ENCODE data around the gene IL17RA. TPM values are rescaled to one million over a fixed set of nuclear protein-coding genes. Genes with fewer than 3 reads are reported as not detected.
A peak's percentile ranks its signal among the peaks of the same experiment; 100 is the strongest.

IL17RA gene
- total and polyA plus RNA-seq, 9 donors, result 2.8 to 7.5 (median 4.9) TPM

DNA sequence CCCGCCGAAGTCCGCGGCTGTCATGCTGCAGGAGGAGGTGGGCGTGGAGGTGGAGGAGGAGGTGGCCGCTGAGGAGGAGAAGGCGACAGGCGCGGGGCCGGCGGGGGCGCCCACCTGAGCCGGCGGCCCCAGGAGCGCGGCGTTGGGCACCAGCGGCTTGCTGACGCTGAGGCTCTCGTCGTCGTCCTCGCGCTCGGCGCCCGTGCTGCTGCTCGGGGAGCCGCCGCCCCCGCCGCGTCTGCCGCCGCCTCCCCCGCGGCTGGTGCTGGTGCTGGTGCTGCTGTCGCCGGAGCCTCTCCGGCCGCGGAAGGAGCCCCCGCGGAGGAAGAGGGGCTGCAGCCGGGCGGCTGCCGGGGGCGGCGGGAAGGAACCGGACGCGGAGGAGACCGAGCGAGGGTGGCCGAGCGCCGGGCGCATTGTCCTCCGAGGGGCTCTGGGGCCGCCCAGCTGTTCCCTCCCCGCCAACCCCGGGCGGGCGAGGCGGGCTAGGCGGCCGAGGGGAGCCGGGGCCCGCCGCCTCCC is 36.0 kb downstream of the IL17RA start:
- Histone ChIP-seq H3K4me3 (ENCODE audit: low read length) (peak overlapping the region; percentile 51), H3K9me3 (replicated peaks; ENCODE audit: control insufficient read depth, low read depth, low read length) (no peaks in the 10 kb centered on the region), H3K36me3 (ENCODE audit: control insufficient read depth, insufficient read depth, low read length) (no peaks in the 10 kb centered on the region), H3K27me3 (ENCODE audit: control insufficient read depth, insufficient read depth, low read length) (peaks cover 21% of the 10 kb centered on the region), H3K4me1 (ENCODE audit: control insufficient read depth, insufficient read depth, low read length) (peaks cover 35% of the 10 kb centered on the region), H3K27ac (ENCODE audit: low read length) (no peak overlapping the region)
- under 1% methylated on average over 70 of the region's 70 CpGs for WGBS (ENCODE audit: insufficient coverage)
- no peak for DNase-seq

DNA sequence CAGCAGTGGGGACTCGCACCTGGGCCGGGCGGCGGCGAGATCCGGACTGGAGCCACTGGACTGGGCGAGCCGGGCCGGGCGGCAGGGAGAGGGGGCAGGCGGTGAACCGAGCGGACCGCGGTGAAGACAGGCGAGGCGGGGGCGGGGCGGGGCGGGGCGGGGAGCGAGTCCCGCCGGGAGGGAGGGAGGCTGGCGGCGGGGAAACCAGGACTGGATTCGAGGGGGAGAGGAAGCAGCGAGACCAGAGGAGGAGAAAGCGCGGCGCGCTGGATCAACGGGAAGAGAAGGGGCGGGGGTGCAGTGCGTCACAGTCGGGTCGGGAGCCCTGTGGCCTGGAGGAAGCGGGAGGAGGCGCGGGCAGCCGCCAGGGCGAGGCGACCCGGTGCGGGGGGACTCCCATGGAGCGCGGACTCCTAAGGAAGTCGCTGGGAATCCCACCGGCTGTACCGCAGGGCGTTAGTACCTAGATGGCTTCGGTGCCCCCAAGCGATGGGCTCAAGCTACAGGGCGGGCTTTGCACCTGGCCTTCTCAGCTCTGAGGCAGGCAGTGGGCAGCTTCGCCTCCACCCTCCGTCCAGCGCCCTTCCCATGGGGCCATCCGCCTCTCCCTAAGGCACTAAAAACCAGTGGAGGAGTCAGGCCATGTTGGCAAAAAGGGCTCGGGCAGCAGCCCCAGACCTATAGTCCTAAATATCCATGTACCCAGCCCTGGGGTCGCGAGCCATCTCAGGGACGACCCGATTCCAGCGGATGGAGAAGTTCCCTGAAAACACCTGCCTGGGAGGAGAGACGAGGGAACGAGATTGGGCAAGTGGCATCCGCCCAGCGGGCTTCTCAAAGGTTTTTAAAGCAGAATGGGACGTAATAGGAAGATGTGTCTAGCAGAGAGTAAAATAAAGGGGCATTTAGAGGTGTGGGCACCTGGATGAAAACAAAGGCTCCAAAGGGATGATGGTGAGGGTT is 36.7 kb downstream of the IL17RA start, which contains the start of gene TMEM121B:
Gene TMEM121B (minus strand): TSS at position 128 of the 963 bp plus-strand sequence. CDS start 233 bp downstream, outside the sequence.
- DNase-seq, result peak; percentile 80
- H3K4me1 ChIP-seq (ENCODE audit: control insufficient read depth, insufficient read depth, low read length), result peaks cover 33% of the 10 kb centered on the region
- peak within 1 kb of the TSS; percentile 67 for H3K27ac ChIP-seq (ENCODE audit: low read length)
- peaks cover 21% of the 10 kb centered on the region for H3K27me3 ChIP-seq (ENCODE audit: control insufficient read depth, insufficient read depth, low read length)
- no peaks in the 10 kb centered on the region for H3K9me3 ChIP-seq (replicated peaks; ENCODE audit: control insufficient read depth, low read depth, low read length)
- peak within 1 kb of the TSS; percentile 51 for H3K4me3 ChIP-seq (ENCODE audit: low read length)
- 6% methylated on average over 55 of the region's 69 CpGs for WGBS (ENCODE audit: insufficient coverage)
- H3K36me3 ChIP-seq (ENCODE audit: control insufficient read depth, insufficient read depth, low read length), result no peaks in the 10 kb centered on the region

DNA sequence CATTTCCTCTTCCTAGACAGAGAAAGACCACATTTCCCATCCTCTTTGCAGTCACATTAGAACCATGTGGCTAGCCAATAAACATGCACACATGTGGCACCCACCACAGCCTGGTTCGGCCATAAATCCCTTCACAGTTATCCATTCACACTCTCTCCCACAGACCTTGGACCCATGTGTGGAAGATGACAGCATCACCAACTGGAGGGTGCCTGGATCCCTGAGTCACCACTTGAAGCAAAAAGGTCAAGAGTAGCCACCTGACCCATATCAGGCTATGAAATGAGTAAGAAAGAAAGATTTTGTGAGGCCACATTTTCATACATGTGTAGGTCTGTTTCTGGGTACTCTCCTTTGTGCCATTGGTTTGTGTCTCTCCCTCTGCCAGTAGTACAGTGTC is 45.4 kb downstream of the IL17RA start:
- H3K4me3 ChIP-seq (ENCODE audit: low read length), result no peak overlapping the region
- no peaks in the 10 kb centered on the region for H3K36me3 ChIP-seq (ENCODE audit: control insufficient read depth, insufficient read depth, low read length)
- peaks cover 15% of the 10 kb centered on the region for H3K4me1 ChIP-seq (ENCODE audit: control insufficient read depth, insufficient read depth, low read length)
- no peaks in the 10 kb centered on the region for H3K27me3 ChIP-seq (ENCODE audit: control insufficient read depth, insufficient read depth, low read length)
- 60% methylated on average over 1 of the region's 1 CpG for WGBS (ENCODE audit: insufficient coverage)
- DNase-seq, result no peak
- H3K9me3 ChIP-seq (replicated peaks; ENCODE audit: control insufficient read depth, low read depth, low read length), result no peaks in the 10 kb centered on the region
- no peak overlapping the region for H3K27ac ChIP-seq (ENCODE audit: low read length)

DNA sequence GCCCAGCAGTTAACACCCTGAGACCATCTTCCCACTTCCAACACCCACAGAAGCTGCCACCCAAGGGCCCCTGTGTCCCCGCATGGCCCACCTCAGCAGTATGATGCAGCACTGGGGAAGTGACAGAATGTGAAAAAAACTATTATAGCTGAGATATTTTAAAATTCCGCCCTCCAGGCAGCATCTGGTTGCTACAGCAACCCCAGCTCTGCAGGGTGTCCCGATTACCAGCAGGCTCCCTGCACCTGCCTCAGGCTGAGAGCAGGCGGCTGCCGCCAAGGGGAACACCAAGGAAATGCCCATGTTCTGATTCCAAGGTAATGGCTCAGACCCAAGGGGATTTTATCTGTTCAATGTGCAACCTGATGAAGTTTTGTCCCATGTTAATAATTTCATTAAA is 46.9 kb downstream of the IL17RA start:
- H3K9me3 ChIP-seq (replicated peaks; ENCODE audit: control insufficient read depth, low read depth, low read length), result no peaks in the 10 kb centered on the region
- H3K4me3 ChIP-seq (ENCODE audit: low read length), result no peak overlapping the region
- no peaks in the 10 kb centered on the region for H3K36me3 ChIP-seq (ENCODE audit: control insufficient read depth, insufficient read depth, low read length)
- H3K27ac ChIP-seq (ENCODE audit: low read length), result peak overlapping the region; percentile 62
- H3K27me3 ChIP-seq (ENCODE audit: control insufficient read depth, insufficient read depth, low read length), result no peaks in the 10 kb centered on the region
- WGBS (ENCODE audit: insufficient coverage), result 0% methylated on average over 3 of the region's 5 CpGs
- H3K4me1 ChIP-seq (ENCODE audit: control insufficient read depth, insufficient read depth, low read length), result peaks cover 15% of the 10 kb centered on the region
- peak; percentile 31 for DNase-seq

DNA sequence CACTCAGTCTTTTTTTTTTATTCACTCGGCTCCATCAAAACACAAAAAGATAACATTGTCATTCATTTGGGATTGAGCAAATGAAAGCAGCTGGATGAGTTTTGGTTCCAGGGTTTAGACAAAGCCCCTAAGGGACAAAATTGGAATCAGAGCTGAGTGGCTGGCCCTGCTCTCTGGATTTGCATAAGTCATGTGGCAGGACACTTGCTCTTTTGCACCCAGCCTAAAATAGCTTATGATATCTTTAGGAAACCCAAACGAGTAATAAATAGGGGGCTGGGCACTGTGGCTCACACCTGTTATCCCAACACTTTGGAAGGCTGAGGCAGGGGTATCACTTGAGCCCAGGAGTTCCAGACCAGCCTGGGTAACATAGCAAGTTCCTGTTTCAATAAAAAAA is 47.3 kb downstream of the IL17RA start:
- peaks cover 15% of the 10 kb centered on the region for H3K4me1 ChIP-seq (ENCODE audit: control insufficient read depth, insufficient read depth, low read length)
- no peaks in the 10 kb centered on the region for H3K9me3 ChIP-seq (replicated peaks; ENCODE audit: control insufficient read depth, low read depth, low read length)
- H3K27ac ChIP-seq (ENCODE audit: low read length), result peak overlapping the region; percentile 55
- H3K36me3 ChIP-seq (ENCODE audit: control insufficient read depth, insufficient read depth, low read length), result peaks cover under 1% of the 10 kb centered on the region
- DNase-seq, result peak; percentile 77
- WGBS (ENCODE audit: insufficient coverage), result no CpG with 5 or more reads among the region's 2 CpGs
- H3K4me3 ChIP-seq (ENCODE audit: low read length), result no peak overlapping the region
- no peaks in the 10 kb centered on the region for H3K27me3 ChIP-seq (ENCODE audit: control insufficient read depth, insufficient read depth, low read length)

DNA sequence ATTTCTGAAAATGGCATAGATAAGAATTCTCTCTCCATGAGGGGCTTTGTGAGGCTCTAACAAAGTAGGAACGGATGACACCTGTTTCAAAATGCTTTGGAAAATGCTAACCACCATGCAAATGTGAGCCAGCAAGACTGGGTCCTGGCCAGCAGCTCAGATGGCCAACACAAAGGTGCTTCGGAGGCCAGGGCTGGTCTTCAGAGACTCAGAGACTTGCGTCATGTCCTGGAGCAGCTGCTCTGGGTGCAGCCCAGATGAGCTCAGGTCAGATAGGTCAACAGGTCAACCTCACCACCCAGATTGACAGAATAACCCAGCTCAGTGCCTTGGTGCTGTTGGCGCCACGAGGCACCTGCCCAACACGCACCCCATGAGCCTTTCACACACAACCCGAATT is 48.3 kb downstream of the IL17RA start:
- H3K27ac ChIP-seq (ENCODE audit: low read length), result no peak overlapping the region
- no peak overlapping the region for H3K4me3 ChIP-seq (ENCODE audit: low read length)
- H3K9me3 ChIP-seq (replicated peaks; ENCODE audit: control insufficient read depth, low read depth, low read length), result no peaks in the 10 kb centered on the region
- no peak for DNase-seq
- no peaks in the 10 kb centered on the region for H3K27me3 ChIP-seq (ENCODE audit: control insufficient read depth, insufficient read depth, low read length)
- H3K4me1 ChIP-seq (ENCODE audit: control insufficient read depth, insufficient read depth, low read length), result peaks cover 15% of the 10 kb centered on the region
- 84% methylated on average over 6 of the region's 7 CpGs for WGBS (ENCODE audit: insufficient coverage)
- peaks cover 10% of the 10 kb centered on the region for H3K36me3 ChIP-seq (ENCODE audit: control insufficient read depth, insufficient read depth, low read length)

DNA sequence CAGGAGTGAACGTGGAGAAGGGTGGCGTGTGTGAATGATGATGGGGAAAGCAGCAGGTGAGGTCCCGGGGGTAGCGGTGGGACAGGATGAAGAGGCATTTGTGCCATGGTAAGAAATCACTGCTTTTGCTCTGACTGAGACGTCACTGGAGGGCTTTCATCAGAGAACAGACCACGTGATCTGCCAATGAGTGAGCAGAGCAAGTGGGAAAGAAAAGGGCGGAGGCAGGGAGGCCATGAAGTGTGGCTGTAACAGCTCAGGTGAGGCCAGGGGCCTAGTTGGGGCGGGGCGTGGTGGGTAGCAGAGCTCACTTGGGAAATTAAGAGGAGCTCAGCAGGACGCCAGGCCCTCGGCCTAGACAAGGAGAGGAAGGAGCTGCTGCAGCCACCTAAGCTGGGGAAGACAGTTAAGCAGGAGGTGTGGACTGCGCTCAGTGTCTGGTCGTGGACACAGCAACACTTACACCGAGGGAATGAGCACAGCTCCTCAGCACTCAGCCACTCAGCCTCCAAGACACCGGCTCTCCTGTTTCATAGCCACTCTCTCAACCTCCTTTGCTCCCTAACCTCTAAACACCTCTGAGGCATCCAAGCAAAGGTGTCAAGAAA is 50.5 kb downstream of the IL17RA start:
- H3K4me1 ChIP-seq (ENCODE audit: control insufficient read depth, insufficient read depth, low read length), result peaks cover 15% of the 10 kb centered on the region
- no peak overlapping the region for H3K4me3 ChIP-seq (ENCODE audit: low read length)

DNA sequence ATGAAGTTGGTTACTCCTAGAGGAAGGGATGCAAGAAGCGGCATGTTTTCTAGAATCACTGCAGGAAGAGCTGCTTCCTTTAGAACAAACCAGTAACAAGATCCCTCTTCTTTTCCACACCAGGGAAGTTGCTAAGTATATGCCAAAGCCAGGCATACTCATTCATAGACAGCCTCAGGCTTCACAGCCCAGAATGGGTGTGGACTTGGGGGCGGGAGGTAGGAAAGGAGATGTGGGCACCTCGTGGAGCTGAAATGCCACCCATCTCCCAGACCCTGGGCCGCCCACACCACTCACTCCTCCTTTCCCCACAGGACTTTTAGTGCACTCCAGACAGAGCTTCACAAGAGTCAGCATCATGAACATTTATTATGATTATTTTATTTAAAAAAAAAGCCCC is 52.4 kb downstream of the IL17RA start:
- Histone ChIP-seq H3K9me3 (replicated peaks; ENCODE audit: control insufficient read depth, low read depth, low read length) (no peaks in the 10 kb centered on the region), H3K4me1 (ENCODE audit: control insufficient read depth, insufficient read depth, low read length) (peaks cover 18% of the 10 kb centered on the region), H3K4me3 (ENCODE audit: low read length) (no peak overlapping the region), H3K36me3 (ENCODE audit: control insufficient read depth, insufficient read depth, low read length) (peaks cover 31% of the 10 kb centered on the region), H3K27me3 (ENCODE audit: control insufficient read depth, insufficient read depth, low read length) (no peaks in the 10 kb centered on the region), H3K27ac (ENCODE audit: low read length) (no peak overlapping the region)
- WGBS (ENCODE audit: insufficient coverage), result no CpG with 5 or more reads among the region's 4 CpGs
- no peak for DNase-seq

More for the DNA sequence above, 50.5 kb downstream of the IL17RA start:
- 77% methylated on average over 15 of the region's 15 CpGs for WGBS (ENCODE audit: insufficient coverage)
- peaks cover 18% of the 10 kb centered on the region for H3K36me3 ChIP-seq (ENCODE audit: control insufficient read depth, insufficient read depth, low read length)
- H3K27ac ChIP-seq (ENCODE audit: low read length), result no peak overlapping the region
- no peaks in the 10 kb centered on the region for H3K9me3 ChIP-seq (replicated peaks; ENCODE audit: control insufficient read depth, low read depth, low read length)
- no peak for DNase-seq
- no peaks in the 10 kb centered on the region for H3K27me3 ChIP-seq (ENCODE audit: control insufficient read depth, insufficient read depth, low read length)

DNA sequence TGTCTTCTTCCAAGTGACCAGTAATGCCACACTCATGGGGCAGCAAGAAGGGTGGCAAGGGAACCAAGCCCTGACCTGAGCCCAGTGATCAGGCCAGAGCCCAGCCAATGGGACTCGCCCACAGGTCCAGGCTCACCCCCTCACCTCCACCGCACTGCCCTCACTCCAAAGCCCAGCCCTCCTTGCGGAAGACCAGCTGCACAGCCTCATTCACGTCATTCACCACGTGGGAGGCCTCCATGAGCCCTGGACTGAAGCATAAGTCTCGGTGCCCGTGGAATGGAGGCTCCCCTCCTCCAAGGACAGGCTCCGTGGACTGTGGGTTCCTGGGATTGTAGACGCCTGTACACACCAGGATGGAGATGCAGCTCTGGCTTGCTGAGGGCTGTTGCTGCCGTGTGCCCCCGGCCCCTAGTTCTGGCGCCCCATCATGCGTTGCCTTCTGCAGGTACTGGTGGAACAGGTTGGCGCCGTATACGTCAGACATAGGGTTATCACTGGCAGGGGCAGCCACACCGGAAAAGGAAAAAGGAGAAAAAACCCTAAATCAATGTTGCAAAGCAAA is 53.1 kb downstream of the IL17RA start:
- H3K4me1 ChIP-seq (ENCODE audit: control insufficient read depth, insufficient read depth, low read length), result peaks cover 18% of the 10 kb centered on the region
- H3K27ac ChIP-seq (ENCODE audit: low read length), result no peak overlapping the region
- peaks cover 35% of the 10 kb centered on the region for H3K36me3 ChIP-seq (ENCODE audit: control insufficient read depth, insufficient read depth, low read length)
- 92% methylated on average over 16 of the region's 17 CpGs for WGBS (ENCODE audit: insufficient coverage)
- no peak for DNase-seq
- no peak overlapping the region for H3K4me3 ChIP-seq (ENCODE audit: low read length)
- no peaks in the 10 kb centered on the region for H3K9me3 ChIP-seq (replicated peaks; ENCODE audit: control insufficient read depth, low read depth, low read length)
- no peaks in the 10 kb centered on the region for H3K27me3 ChIP-seq (ENCODE audit: control insufficient read depth, insufficient read depth, low read length)

DNA sequence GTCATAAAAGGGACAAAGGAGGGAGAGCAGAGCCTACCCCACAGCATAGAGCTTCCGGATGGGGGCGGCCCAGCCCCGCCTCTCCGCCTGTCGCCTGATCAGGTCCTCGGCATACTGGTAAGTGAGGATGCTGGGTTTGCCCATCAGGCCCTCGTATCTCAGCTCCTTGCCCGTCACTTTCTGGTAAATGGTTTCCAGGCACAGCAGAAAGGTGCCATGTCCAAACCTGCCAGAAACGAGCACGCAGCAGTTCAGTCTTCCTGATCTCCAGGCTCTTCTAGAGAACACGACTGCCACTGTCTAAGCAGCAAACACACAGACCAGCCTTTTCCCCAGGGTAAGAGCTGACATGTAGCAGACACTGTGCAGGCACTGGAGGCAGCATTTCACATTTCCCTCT is 53.7 kb downstream of the IL17RA start:
- no peak for DNase-seq
- Histone ChIP-seq H3K27ac (ENCODE audit: low read length) (no peak overlapping the region), H3K9me3 (replicated peaks; ENCODE audit: control insufficient read depth, low read depth, low read length) (no peaks in the 10 kb centered on the region), H3K36me3 (ENCODE audit: control insufficient read depth, insufficient read depth, low read length) (peaks cover 40% of the 10 kb centered on the region), H3K4me1 (ENCODE audit: control insufficient read depth, insufficient read depth, low read length) (peaks cover 13% of the 10 kb centered on the region), H3K27me3 (ENCODE audit: control insufficient read depth, insufficient read depth, low read length) (no peaks in the 10 kb centered on the region), H3K4me3 (ENCODE audit: low read length) (no peak overlapping the region)
- 82% methylated on average over 11 of the region's 11 CpGs for WGBS (ENCODE audit: insufficient coverage)

All from muscle of leg (tissue), 11 donors.